Upper lobe of left lung (tissue), 4 donors: ENCODE measurements around the gene CNN1.
A peak's percentile ranks its signal among the peaks of the same experiment; 100 is the strongest.

Source experiments
- EP300 ChIP-seq, 4 donors: sonication (generic); formaldehyde crosslinking; IDR thresholded peaks; one replicate each; pipeline ENCODE4 v1.5.1; 2017; ENCODE audit warnings: antibody characterized with exemption in 4 of 4, control low read depth in 2 of 4
- POLR2A ChIP-seq, 4 donors: fragments of 450-650 bp; IDR thresholded peaks; one replicate each; pipeline ENCODE4 v1.5.1; 2016 to 2017; ENCODE audit warnings: antibody characterized with exemption in 4 of 4, mild to moderate bottlenecking in 2 of 4
- POLR2AphosphoS5 ChIP-seq, 2 donors: sonication (generic); formaldehyde crosslinking; IDR thresholded peaks; one replicate each; pipeline ENCODE4 v1.5.1; 2017; ENCODE audit warnings: antibody characterized with exemption in 2 of 2
- TF ChIP-seq, protein P1 (sequence below), 6 experiments: fragments of 450-650 bp in 4 of 6; fragments of 200-600 bp in 2 of 6; sonication (generic) in 2 of 6; IDR thresholded peaks; one replicate each; pipeline ENCODE4 v1.5.1; 2016 to 2019; ENCODE audit warnings: antibody characterized with exemption in 6 of 6

DNA sequence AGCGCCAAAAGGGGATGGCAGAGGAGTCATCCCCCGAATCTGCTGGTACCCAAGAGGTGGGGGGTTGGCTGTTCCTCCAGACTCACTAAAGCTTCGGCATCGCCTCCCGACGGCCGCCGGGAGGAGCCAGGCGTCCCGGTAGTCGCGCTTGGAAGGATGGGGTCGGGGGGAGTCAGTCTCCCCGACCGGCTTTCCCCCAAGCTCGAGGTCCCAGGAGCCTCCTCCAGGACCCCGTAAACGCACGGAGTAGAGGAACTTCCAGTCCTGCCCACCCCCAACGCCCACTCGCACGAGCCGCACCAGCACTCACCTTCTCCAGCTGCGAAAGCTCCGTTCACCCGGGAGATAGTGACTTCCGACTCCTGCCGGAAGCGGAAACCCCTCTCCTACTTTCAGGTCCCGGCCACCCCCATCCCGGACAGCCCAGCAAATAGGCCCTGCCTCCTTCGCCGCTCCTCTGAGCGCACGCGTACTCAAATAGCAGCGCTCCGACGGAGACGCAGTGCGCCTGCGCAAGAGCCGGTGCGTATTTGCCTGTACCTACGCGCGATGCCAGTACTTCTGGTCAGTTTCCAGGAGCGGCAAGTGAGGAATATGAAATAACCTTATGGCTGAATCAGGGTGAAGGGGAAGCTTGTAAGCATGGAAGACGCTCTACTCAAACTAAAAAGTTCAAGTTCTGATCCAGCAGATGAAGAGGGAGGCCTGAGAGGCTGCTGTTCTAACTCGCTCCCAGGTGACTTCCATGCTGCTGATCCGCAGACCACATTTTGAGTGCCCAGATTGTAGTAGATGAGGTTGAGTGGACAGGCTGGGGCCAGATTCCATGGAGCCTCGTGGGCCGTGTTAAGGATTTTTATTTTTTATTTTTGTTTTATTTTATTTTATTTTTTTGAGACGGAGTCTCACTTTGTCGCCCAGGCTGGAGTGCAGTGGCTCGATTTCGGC is 20.5 kb downstream of the CNN1 start, which contains the start of gene ELOF1:
- TF ChIP-seq, protein P1, sequence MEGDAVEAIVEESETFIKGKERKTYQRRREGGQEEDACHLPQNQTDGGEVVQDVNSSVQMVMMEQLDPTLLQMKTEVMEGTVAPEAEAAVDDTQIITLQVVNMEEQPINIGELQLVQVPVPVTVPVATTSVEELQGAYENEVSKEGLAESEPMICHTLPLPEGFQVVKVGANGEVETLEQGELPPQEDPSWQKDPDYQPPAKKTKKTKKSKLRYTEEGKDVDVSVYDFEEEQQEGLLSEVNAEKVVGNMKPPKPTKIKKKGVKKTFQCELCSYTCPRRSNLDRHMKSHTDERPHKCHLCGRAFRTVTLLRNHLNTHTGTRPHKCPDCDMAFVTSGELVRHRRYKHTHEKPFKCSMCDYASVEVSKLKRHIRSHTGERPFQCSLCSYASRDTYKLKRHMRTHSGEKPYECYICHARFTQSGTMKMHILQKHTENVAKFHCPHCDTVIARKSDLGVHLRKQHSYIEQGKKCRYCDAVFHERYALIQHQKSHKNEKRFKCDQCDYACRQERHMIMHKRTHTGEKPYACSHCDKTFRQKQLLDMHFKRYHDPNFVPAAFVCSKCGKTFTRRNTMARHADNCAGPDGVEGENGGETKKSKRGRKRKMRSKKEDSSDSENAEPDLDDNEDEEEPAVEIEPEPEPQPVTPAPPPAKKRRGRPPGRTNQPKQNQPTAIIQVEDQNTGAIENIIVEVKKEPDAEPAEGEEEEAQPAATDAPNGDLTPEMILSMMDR (IDR thresholded peaks at IDR 0.05): peak in 3 of 6 experiments; percentile 18 to 54 (median 38)
- TF ChIP-seq POLR2A (IDR thresholded peaks at IDR 0.05): peak in 3 of 4 donors; percentile 45 to 81 (median 77)
- TF ChIP-seq POLR2AphosphoS5 (IDR thresholded peaks at IDR 0.05): peak; percentile 83 to 92
- TF ChIP-seq EP300 (IDR thresholded peaks at IDR 0.05): no peak
